EL (cell line): ENCODE data around the gene SHC1.

Experiments
- DNase-seq: peaks from one replicate; pipeline ENCODE4 v3.0.0-alpha.2; 2016

Gene SHC1

DNA sequence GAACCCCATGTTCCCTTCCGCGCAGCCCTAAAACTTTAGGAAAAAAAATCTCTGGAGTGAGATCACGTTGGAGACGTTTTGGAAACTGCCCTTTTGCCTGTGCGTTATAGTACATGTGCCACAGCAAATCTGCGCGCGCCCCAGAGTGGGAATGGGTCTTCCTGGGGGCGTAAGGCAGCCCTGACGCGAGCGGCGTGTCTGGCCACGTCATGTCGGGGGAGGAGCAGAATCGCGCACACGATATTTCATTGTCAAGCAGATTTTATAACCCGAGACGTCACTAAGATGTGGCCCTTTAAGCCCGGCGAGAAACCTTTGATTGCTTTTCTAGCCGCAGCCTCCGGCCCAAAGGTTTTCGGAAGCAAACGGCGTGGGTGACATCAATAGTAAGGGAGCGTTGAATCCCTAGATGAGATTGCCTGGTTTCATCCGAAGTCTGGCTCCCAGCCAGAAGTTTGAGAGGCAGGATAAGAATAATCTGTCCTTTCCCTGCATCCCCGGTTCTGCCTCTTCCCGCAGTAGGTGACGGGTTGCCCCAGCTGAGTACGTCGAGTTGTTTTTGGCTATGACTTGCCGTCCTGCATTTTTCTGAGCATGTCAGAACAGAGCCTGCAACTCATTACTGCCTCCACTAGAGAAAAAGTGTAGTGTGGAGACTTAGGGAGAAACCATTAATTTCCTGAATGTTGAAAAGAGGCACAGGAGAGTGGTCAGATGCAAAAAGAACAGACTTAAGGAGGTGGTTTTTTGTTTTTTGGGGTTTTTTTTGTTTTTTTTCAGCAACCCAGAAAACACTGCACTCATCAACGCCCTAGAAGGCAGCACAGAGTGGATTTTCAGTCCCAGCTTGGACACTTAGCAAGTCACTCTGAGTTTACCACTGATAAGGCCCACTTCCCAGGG, 33.2 kb downstream of the SHC1 start:
- DNase-seq = peak; percentile 94

DNA sequence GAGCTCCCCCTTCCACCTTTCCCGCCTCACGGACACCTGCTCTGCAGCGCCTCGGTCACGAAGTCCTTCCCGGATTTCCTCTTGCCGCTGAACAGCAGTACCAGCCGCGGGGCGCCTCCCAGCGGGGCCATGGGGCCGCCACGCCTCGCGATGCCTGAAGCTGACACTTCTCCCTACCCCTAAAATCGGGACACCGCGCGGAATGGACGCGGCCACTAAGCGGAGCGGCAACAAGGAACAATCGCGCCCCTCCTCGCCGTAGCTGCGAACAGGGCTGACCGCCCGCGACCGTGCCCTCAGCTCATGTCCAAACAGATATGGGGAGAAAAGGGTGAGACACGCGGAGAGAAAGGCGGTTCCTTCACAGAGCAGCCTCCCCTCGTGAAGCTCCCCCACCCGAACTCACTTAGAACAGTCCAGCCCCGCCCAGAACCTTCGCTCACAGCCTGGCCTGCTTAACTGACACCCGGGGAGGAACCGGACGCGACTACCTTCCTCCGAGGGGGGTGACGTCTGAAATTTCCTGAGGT, 33.9 kb downstream of the SHC1 start, which contains the start of gene PMVK:
PMVK (minus strand) TSS at position 165 of the 530 bp plus-strand sequence; CDS start at position 131, 34 bp downstream.
- DNase-seq = peak; percentile 95

DNA sequence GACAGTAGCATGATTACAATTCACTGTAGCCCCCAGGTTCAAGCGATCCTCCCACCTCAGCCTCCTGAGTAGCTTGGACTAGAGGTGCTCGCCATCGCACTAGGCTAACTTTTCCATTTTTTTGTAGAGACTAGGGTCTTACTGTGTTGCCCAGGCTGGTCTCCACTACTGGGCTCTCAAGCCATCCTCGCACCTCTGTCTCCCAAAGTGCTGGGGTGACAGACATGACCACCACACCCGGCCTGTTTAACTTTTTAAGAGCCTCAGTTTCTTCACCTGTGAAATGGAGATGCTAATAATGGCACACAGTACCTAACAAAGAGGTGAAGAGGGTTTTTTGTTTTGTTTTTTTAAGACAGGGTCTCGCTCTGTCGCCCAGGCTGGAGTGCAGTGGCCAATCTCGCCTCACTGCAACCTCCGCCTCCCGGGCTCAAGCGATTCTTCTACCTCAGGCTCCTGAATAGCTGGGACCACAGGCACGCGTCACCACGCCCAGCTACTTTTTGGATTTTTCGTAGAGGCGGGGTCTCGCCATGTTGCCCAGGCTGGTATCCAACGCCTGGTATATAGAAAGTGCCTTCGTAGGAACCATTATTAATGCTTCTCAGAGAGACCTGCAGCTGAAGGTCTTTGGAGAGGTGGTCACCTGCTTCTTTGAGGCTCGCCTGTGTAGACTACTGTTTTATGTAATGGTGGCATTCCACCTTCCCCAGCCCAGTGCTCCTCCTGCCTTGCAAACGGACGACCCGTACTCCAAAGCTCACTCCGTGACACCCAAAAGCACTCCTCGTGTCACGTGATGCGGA, 34.6 kb downstream of the SHC1 start:
- no peak for DNase-seq

DNA sequence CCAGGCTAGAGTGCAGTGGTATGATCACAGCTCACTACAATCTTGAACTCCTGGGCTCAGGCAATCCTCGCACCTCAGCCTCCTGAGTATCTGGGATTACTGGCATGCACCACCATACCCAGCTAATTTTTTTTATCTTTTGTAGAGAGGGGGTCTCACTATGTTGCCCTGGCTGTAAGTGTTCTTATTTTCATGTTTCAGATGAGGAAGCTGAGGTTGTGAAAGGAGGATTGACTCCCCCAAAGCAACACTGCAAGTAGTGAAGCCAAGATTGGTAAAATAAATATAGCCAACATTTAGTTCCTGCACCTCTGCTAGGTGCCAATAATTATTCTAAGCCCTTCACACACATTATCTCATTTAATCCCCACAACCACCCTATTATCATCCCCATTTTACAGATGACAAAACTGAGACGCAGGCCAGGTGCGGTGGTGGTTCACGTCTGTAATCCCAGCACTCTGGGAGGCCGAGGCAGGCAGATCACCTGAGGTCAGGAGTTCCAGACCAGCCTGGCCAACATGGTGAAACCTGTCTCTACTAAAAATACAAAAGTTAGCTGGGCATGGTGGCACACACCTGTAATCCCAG, 36.1 kb downstream of the SHC1 start:
- no peak for DNase-seq

DNA sequence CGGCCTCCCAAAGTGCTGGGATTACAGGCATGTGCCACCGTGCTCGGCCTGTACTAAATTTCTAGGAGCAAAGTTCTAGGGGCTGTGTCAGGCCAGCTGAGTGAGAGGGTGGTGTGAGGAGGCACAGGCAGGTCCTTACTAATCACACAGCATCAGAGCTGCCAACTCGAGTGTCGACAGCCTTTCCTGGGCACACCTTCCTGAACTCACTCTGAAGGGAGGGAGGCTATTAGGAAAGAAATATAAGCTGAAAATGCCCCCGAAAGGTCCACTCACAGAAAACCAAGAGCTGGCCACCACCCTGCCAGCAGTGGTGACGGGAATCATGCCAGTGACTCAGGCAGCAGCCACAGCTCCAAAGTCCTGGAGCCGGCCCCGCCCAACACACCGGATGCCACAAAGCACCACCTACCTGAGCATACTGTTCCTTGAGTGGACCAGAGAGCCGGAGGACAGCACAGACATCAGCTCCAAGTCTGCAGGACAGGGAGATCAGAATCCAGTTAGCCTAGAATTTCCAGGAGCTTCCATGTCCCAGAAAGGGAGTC, 38.5 kb downstream of the SHC1 start:
- no peak for DNase-seq

DNA sequence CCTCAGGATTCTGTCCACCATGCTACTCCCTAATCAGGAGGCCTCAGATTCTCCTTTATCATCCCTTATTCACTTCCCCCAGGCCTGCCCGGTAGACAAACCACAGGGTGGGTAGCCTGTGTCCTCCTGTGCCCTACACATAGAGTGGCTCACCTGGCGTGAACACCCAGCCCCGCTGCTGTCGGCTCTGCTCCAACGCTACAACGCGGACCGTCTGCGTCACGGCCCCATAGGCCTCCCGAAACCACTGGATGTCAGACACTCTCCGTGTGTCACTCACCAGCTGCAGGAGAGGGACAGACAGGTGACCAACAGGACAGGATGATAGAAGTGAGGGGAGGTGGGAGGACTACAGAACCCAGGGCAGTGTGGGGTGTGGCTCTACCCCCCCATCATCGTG, 44.3 kb downstream of the SHC1 start:
- DNase-seq = no peak

DNA sequence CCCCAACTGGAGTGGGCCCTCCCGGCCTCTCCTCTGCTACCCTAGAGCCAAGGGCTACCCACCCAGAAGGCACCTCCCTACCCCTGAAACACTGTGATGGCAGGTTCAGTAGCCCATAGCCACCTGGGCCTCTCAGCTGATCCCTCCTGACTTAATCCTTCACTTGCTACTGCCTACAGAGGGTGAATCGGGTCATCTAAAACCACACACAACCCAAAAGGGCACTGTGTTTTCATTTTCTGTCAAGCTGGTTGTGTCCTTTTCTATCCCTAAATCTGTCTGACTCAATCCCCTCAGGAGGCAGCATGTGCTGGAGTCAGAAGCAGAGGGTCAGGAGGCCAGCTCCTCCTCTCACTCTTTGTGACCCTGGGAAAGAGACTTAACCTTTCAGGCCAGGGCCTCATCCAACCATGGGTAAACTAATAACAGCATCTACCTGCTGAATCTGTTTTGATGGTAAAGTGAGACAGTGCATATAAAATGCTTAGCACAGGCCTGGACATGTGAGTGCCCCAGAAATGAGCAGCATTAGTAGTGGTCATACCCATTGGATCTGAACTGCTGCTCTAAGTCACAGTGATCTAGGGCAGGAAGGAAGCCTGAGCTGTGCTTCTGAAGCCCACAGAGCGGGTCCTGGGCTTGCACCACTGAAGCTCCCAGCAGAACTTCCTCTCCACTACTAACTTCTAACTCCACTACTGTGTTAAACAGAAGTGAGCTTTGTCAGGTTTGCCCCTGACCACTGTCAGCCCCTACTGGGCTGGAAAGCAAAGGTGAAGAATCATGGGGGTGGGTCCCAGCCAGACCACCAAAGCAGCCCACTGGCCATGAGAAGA, 45.0 kb downstream of the SHC1 start:
- no peak for DNase-seq

DNA sequence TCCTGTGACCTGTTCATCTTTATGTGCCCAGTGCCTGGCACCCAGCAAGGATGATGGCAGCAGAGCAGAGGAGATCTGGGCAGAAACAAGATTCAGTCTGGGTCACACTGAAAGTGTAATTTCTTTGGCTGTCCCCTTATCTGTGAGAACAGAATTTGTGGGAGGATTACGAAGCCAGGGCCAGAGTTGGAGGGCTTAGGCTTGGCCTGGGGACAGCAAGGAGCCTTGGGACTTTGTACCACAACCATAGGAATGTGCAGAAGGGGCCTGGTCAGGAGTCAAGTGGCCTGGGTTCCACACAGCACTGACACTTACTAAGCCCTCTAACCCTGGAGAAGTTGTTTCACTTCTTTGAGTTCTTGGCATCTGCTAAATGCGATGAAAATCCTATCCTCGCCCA, 46.9 kb downstream of the SHC1 start:
- DNase-seq = no peak

DNA sequence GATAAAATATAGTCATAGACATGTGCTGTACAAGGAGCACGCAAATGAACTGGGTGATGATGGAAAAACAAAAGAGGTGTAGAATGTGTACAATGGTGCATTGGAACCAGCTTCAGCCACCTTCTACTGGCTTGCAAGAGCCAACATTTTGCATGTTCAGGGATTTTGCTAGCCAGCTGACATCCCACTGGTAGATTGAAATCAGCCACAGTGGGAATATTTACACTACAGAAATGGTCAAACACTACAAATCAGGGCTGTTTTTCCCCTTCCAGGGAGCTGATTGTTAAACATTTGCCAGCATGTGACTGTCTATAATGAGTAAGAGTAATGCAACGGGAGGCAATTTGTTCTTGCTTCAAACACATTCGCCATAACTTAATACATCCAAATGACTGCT, 57.3 kb downstream of the SHC1 start:
- no peak for DNase-seq

DNA sequence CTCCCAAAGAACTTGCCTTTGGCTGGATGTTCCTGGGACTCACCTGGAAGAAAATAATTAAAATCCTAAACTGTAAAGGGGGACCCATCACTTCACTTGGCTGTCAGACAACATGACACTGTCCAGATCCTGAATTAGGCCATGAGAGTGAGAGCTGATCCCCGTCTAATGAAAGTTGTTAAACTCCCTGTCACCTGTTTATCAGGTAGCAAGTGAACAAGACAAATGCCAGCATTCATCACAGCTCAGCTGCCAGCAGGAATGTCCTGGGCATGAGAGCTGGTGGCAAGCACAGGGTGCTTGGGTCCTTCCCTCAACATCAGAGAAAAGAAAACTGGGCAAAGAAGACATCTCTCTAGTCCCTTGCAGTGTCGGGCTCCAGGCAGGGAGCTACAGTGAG, 57.8 kb downstream of the SHC1 start:
- DNase-seq = no peak
